OCI-LY1 (cell line): Measurements from ENCODE around the gene BMP4.

ENCODE experiments used
- H2AFZ ChIP-seq: fragments of 200-600 bp; sonication (generic), shearing (Covaris generic); 2 replicates; pipeline ENCODE4 v1.6.0; 2014; ENCODE audit warnings: antibody characterized with exemption, mild to moderate bottlenecking, low read length
- H3F3A ChIP-seq: fragments of 200-600 bp; sonication (generic), shearing (Covaris generic); 2 replicates; pipeline ENCODE4 v1.6.0; 2014; ENCODE audit warnings: mild to moderate bottlenecking, antibody characterized with exemption, low read length, moderate library complexity; ENCODE audit not compliant: insufficient read depth
- H3K27ac ChIP-seq: fragments of 200-600 bp; sonication (generic); 2 replicates; pipeline ENCODE4 v1.5.1; 2014; ENCODE audit warnings: low read length, mixed run types, mild to moderate bottlenecking, low read depth; ENCODE audit not compliant: poor library complexity, severe bottlenecking
- H3K27me3 ChIP-seq: fragments of 200-600 bp; sonication (generic); 2 replicates; pipeline ENCODE4 v1.6.0; 2014; ENCODE audit warnings: antibody characterized with exemption, mild to moderate bottlenecking, low read length, moderate library complexity; ENCODE audit not compliant: insufficient read depth
- H3K36me3 ChIP-seq: fragments of 200-600 bp; sonication (generic); 2 replicates; pipeline ENCODE4 v1.6.1; 2014; ENCODE audit warnings: mild to moderate bottlenecking, antibody characterized with exemption, low read length, moderate library complexity, mixed read lengths; ENCODE audit not compliant: insufficient read depth
- H3K4me1 ChIP-seq: fragments of 200-600 bp; sonication (generic); 2 replicates; pipeline ENCODE4 v1.5.1; 2014; ENCODE audit warnings: mild to moderate bottlenecking, low read length, moderate library complexity; ENCODE audit not compliant: insufficient read depth, severe bottlenecking
- H3K4me2 ChIP-seq: fragments of 200-600 bp; sonication (generic), shearing (Covaris generic); 2 replicates; pipeline ENCODE4 v1.6.1; 2014; ENCODE audit warnings: low read length
- H3K4me3 ChIP-seq: fragments of 200-600 bp; sonication (generic); 2 replicates; pipeline ENCODE4 v1.5.1; 2014; ENCODE audit warnings: low read length, low read depth, mild to moderate bottlenecking, mixed read lengths; ENCODE audit not compliant: poor library complexity, severe bottlenecking
- H3K79me2 ChIP-seq: fragments of 200-600 bp; shearing (Covaris generic); 2 replicates; pipeline ENCODE4 v1.6.1; 2016; ENCODE audit warnings: mixed run types, low read length, mixed read lengths; ENCODE audit not compliant: insufficient read depth
- H3K9ac ChIP-seq: fragments of 200-600 bp; sonication (generic), shearing (Covaris generic); 2 replicates; pipeline ENCODE4 v1.6.1; 2014; ENCODE audit warnings: mild to moderate bottlenecking, low read length, mixed read lengths
- H3K9me2 ChIP-seq: fragments of 200-600 bp; sonication (generic), shearing (Covaris generic); 2 replicates; pipeline ENCODE4 v1.6.1; 2014; ENCODE audit warnings: low read depth, mild to moderate bottlenecking, low read length, mixed read lengths
- H3K9me3 ChIP-seq: fragments of 200-600 bp; shearing (Covaris generic); 2 replicates; pipeline ENCODE4 v1.6.1; 2014; ENCODE audit warnings: low read length, mixed read lengths
- H4K20me1 ChIP-seq: fragments of 200-600 bp; sonication (generic), shearing (Covaris generic); 2 replicates; pipeline ENCODE4 v1.6.0; 2016; ENCODE audit warnings: mild to moderate bottlenecking, low read length; ENCODE audit not compliant: insufficient read depth
- CTCF ChIP-seq: fragments of 200-600 bp; sonication (generic), shearing (Covaris generic); IDR thresholded peaks from 2 replicates; pipeline ENCODE4 v1.5.1; 2017; ENCODE audit warnings: mild to moderate bottlenecking, antibody characterized with exemption, low read length, moderate library complexity, mixed read lengths
- EZH2 ChIP-seq: fragments of 200-600 bp; sonication (generic), shearing (Covaris generic); IDR thresholded peaks from 2 replicates; pipeline ENCODE4 v1.8.0; 2017; ENCODE audit warnings: borderline replicate concordance, mixed run types, mild to moderate bottlenecking, antibody characterized with exemption, low read length, moderate library complexity, mixed read lengths

BMP4 gene

GRCh38 chr14:53912021-53912420 is 44.6 kb downstream of the BMP4 start:
- Histone ChIP-seq H3K4me2 (no peak overlapping the region), H3K79me2 (no peaks in the 10 kb centered on the region), H3K36me3 (no peaks in the 10 kb centered on the region), H3K9me2 (no peaks in the 10 kb centered on the region), H4K20me1 (no peaks in the 10 kb centered on the region), H3K9me3 (no peaks in the 10 kb centered on the region), H3K9ac (no peak overlapping the region), H2AFZ (no peak overlapping the region), H3K27me3 (no peaks in the 10 kb centered on the region), H3K27ac (no peak overlapping the region), H3F3A (no peaks in the 10 kb centered on the region), H3K4me3 (no peak overlapping the region), H3K4me1 (no peaks in the 10 kb centered on the region)
- TF ChIP-seq EZH2 (no peak), CTCF (no peak)

GRCh38 chr14:53908416-53908815 is 48.2 kb downstream of the BMP4 start:
- Histone ChIP-seq H3K4me2 (no peak overlapping the region), H3K9ac (no peak overlapping the region), H3K27ac (no peak overlapping the region), H3F3A (no peaks in the 10 kb centered on the region), H2AFZ (no peak overlapping the region), H3K27me3 (no peaks in the 10 kb centered on the region), H3K9me2 (no peaks in the 10 kb centered on the region), H3K4me3 (no peak overlapping the region), H3K9me3 (no peaks in the 10 kb centered on the region), H3K79me2 (no peaks in the 10 kb centered on the region), H3K36me3 (no peaks in the 10 kb centered on the region), H4K20me1 (no peaks in the 10 kb centered on the region), H3K4me1 (no peaks in the 10 kb centered on the region)
- TF ChIP-seq CTCF (no peak), EZH2 (no peak)

GRCh38 chr14:53902307-53902706 is 54.3 kb downstream of the BMP4 start:
- H3K4me3 ChIP-seq, result no peak overlapping the region
- H3K9me2 ChIP-seq, result no peaks in the 10 kb centered on the region
- no peaks in the 10 kb centered on the region for H3K9me3 ChIP-seq
- no peaks in the 10 kb centered on the region for H3F3A ChIP-seq
- no peaks in the 10 kb centered on the region for H3K36me3 ChIP-seq
- H3K4me1 ChIP-seq, result no peaks in the 10 kb centered on the region
- H4K20me1 ChIP-seq, result no peaks in the 10 kb centered on the region
- H3K27ac ChIP-seq, result no peak overlapping the region
- H2AFZ ChIP-seq, result no peak overlapping the region
- no peak overlapping the region for H3K9ac ChIP-seq
- no peaks in the 10 kb centered on the region for H3K79me2 ChIP-seq
- no peak for TF ChIP-seq CTCF
- no peak for TF ChIP-seq EZH2
- H3K4me2 ChIP-seq, result no peak overlapping the region
- no peaks in the 10 kb centered on the region for H3K27me3 ChIP-seq
